B cell (primary cell): ENCODE measurements around the gene DCST2. TPM values are rescaled to one million over a fixed set of nuclear protein-coding genes. Genes with fewer than 3 reads are reported as not detected.
A peak's percentile ranks its signal among the peaks of the same experiment; 100 is the strongest.

Experiments used
- ATAC-seq: fragments of 200-7000 bp; cut with Tn5 transposase; one replicate; pipeline ENCODE4 v1.10.0; 2021; ENCODE audit warnings: low read depth, mild to moderate bottlenecking, moderate number of reproducible peaks, moderate library complexity
- CTCF ChIA-PET: fragments of 350-600 bp; sonication (Branson Sonifier 250); formaldehyde crosslinking; loops from one replicate; lab custom pipeline; 2021; ENCODE audit warnings: antibody characterized with exemption, inconsistent platforms; lab: Charles Lee
- POLR2A ChIA-PET: fragments of 350-600 bp; sonication (Branson Sonifier 250); formaldehyde crosslinking; loops from one replicate; lab custom pipeline; 2021; ENCODE audit warnings: antibody characterized with exemption; lab: Charles Lee
- DNase-seq: peaks from one replicate; pipeline ENCODE4 v3.0.0; 2013
- H2AFZ ChIP-seq: 2 replicates; pipeline ENCODE4 v1.6.1; 2012; ENCODE audit warnings: mild to moderate bottlenecking, low read depth, low read length; ENCODE audit not compliant: insufficient read depth, poor library complexity, severe bottlenecking
- H3K27ac ChIP-seq, 2 donors: 1 replicate in 1 of 2; 2 replicates in 1 of 2; pipeline ENCODE4 v1.5.1; 2012 to 2013; ENCODE audit warnings: low read length in 2 of 2, mild to moderate bottlenecking in 2 of 2, moderate library complexity in 1 of 2
- H3K27me3 ChIP-seq, 4 experiments: fragments of 200-600 bp in 1 of 4; sonication (generic) in 1 of 4; replicated peaks in 1 of 4; 1 replicate in 2 of 4; 2 replicates in 2 of 4; pipeline versions ENCODE4 v1.6.1 to v1.7.0; 2013 to 2016; ENCODE audit warnings: low read length in 3 of 4, mild to moderate bottlenecking in 2 of 4, mixed read lengths in 1 of 4, moderate library complexity in 1 of 4; ENCODE audit not compliant: insufficient read depth in 4 of 4, control insufficient read depth in 3 of 4; ENCODE audit errors: control extremely low read depth in 1 of 4
- H3K36me3 ChIP-seq, 2 experiments: replicated peaks in 1 of 2; 1 replicate in 1 of 2; 2 replicates in 1 of 2; pipeline versions ENCODE4 v1.6.1 to v1.7.1; 2013; ENCODE audit warnings: low read length in 1 of 2; ENCODE audit not compliant: insufficient read depth in 2 of 2, control insufficient read depth in 1 of 2; ENCODE audit errors: control extremely low read depth in 1 of 2, extremely low read depth in 1 of 2
- H3K4me1 ChIP-seq, 2 donors: fragments of 200-600 bp in 1 of 2; sonication (generic) in 1 of 2; 1 replicate in 1 of 2; 2 replicates in 1 of 2; pipeline versions ENCODE4 v1.5.1 to v1.6.1; 2013 to 2017; ENCODE audit warnings: low read length in 2 of 2; ENCODE audit not compliant: control insufficient read depth in 2 of 2, insufficient read depth in 2 of 2
- H3K4me2 ChIP-seq: replicated peaks from 2 replicates; pipeline ENCODE3; 2012; ENCODE audit warnings: mild to moderate bottlenecking, low read depth, low read length; ENCODE audit not compliant: poor library complexity, severe bottlenecking
- H3K4me3 ChIP-seq, 5 experiments: fragments of 200-600 bp in 1 of 5; sonication (generic) in 1 of 5; 1 replicate in 3 of 5; 2 replicates in 2 of 5; pipeline versions ENCODE4 v1.5.1 to v1.7.0; 2011 to 2016; ENCODE audit warnings: low read length in 4 of 5, mild to moderate bottlenecking in 4 of 5, low read depth in 2 of 5, control low read depth in 1 of 5, moderate library complexity in 1 of 5; ENCODE audit not compliant: insufficient read depth in 1 of 5; ENCODE audit errors: control extremely low read depth in 1 of 5, extremely low read depth in 1 of 5
- H3K79me2 ChIP-seq: fragments of 200-600 bp; sonication (generic); one replicate; pipeline ENCODE4 v1.6.0; 2016; ENCODE audit warnings: low read length; ENCODE audit not compliant: control insufficient read depth, insufficient read depth
- H3K9ac ChIP-seq: fragments of 200-600 bp; sonication (generic); 2 replicates; pipeline ENCODE4 v1.6.1; 2017; ENCODE audit warnings: mild to moderate bottlenecking, low read length, moderate library complexity
- H3K9me3 ChIP-seq, 3 donors: one replicate each; pipeline versions ENCODE4 v1.6.1 to v1.7.1; 2013; ENCODE audit warnings: low read length in 2 of 3; ENCODE audit not compliant: control insufficient read depth in 2 of 3, insufficient read depth in 1 of 3; ENCODE audit errors: control extremely low read depth in 1 of 3
- H4K20me1 ChIP-seq: 2 replicates; pipeline ENCODE4 v1.6.0; 2012; ENCODE audit warnings: mild to moderate bottlenecking, low read length; ENCODE audit not compliant: insufficient read depth, control insufficient read depth, poor library complexity, severe bottlenecking
- H3K27ac Mint-ChIP-seq: one replicate; pipeline ENCODE4 v1.8.0; 2021; ENCODE audit warnings: mixed read lengths
- H3K27me3 Mint-ChIP-seq: one replicate; pipeline ENCODE4 v1.8.0; 2021; ENCODE audit warnings: mixed read lengths
- H3K4me1 Mint-ChIP-seq: one replicate; pipeline ENCODE4 v1.8.0; 2021; ENCODE audit warnings: mixed read lengths
- H3K4me3 Mint-ChIP-seq: one replicate; pipeline ENCODE4 v1.8.0; 2021; ENCODE audit warnings: mixed read lengths
- H3K9me3 Mint-ChIP-seq: one replicate; pipeline ENCODE4 v1.8.0; 2022; ENCODE audit warnings: mixed read lengths; ENCODE audit not compliant: insufficient read depth
- EZH2 ChIP-seq: IDR thresholded peaks from 2 replicates; pipeline ENCODE4 v1.6.1; 2012; ENCODE audit warnings: borderline replicate concordance, low read depth, mild to moderate bottlenecking, moderate library complexity, low read length; ENCODE audit not compliant: insufficient read depth, poor library complexity, severe bottlenecking
- WGBS: methylation state at CpG from one replicate; pipeline ENCODE4 v1.1.5; 2013; ENCODE audit warnings: missing lambda C conversion rate; ENCODE audit not compliant: insufficient coverage; 5-methylcytosine and 5-hydroxymethylcytosine counted together
- intact Hi-C: fragments of 100-400 bp; cut with micrococcal nuclease; formaldehyde crosslinking; loops from one replicate; pipeline ENCODE4 v1.10.0; 2022
- polyA plus RNA-seq: library from polyadenylated mRNA; depleted of rRNA; stranded (reverse); fragments of >200 nt; gene quantifications from 2 replicates; pipeline ENCODE4 v1.2.3, GENCODE V29; 2012
- total RNA-seq, 2 donors: library from RNA; stranded (reverse); fragments of 120-200 nt in 1 of 2; gene quantifications; 1 replicate in 1 of 2; 2 replicates in 1 of 2; pipeline versions ENCODE4 v1.2.3 to v1.2.4, GENCODE V29; 2013 to 2022
- TF ChIP-seq, protein P1 (sequence below): fragments of 200-600 bp; IDR thresholded peaks from one replicate; pipeline ENCODE4 v1.8.0; 2022; ENCODE audit warnings: antibody characterized with exemption, mild to moderate bottlenecking

The DCST2 gene
- total and polyA plus RNA-seq, 2 donors (not counting 1 experiment from before 2014, with no cell fraction given) = 0.89 to 5.4 TPM

DNA sequence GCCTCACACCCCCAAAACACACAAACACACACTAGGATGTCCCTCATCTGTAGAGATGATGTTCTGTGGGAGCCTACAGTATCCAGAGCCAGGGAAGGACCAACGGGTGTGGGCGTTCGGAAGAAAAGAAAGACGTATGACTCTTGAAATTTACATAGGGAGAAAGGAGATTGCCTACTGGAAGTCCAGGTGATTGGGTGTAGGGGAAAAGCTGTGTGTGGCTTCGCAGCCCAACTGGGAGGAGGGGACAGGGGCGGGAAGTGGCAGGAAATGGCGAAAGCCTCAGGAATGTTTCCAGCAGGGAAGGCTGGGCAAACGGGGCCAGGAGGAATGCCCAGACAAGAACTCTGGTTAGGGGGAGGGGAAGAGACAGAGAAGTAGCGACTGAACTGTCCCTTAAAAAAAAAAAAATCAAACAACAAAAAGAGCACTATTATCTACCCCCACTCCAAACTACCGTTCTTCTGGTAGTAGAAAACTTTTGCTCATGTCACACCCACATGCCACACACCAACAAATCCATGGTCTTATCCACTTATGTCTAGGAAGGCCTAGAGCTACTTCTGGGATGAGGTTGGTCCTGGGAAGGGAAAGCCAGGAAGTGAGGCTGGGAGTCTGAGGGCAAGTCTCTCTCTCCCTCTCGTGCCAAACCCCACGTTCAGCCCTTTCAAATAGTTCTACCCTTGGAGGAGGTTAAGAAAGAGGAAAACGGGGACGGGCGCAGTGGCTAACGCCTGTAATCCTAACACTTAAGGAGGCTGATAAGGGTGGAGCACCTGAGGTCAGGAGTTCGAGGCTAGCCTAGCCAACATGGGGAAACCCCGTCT is 60.9 kb downstream of the DCST2 start:
- peak overlapping the region; percentile 86 for H3K4me2 ChIP-seq
- peak overlapping the region in 1 of 2 donors; percentile 94 for H3K27ac ChIP-seq
- H3K27me3 ChIP-seq = no peaks in the 10 kb centered on the region
- ChIA-PET CTCF (interaction anchor here (0.6 to 8.7 kb wide), 19 partner anchors 10 to 637 kb away, joined by 3 to 110 read pairs (median 4); partner anchors contain the start of genes FLAD1, KRTCAP2, PMVK and PYGO2), POLR2A (interaction anchor here (0.7 to 3.8 kb wide), 9 partner anchors 10 to 868 kb away, joined by 3 to 32 read pairs (median 14); partner anchors contain the start of genes FLAD1, PBXIP1, PMVK and PYGO2)
- H3K9ac ChIP-seq = no peak overlapping the region
- intact Hi-C loops = loop anchor here (1.0 to 5.0 kb wide), 2 partner anchors 11 to 200 kb away; partner anchors contain the start of genes KRTCAP2, PYGO2 and TRIM46
- Mint-ChIP-seq H3K9me3 (no peaks in the 10 kb centered on the region), H3K4me1 (peaks cover 30% of the 10 kb centered on the region), H3K27me3 (no peaks in the 10 kb centered on the region), H3K27ac (peak overlapping the region; percentile 5), H3K4me3 (peak overlapping the region; percentile 62)
- DNase-seq (no peak), ATAC-seq (no peak)
- H3K4me3 ChIP-seq = no peak overlapping the region
- peaks cover 71% of the 10 kb centered on the region for H3K79me2 ChIP-seq
- H3K9me3 ChIP-seq = no peaks in the 10 kb centered on the region
- peaks cover 22 to 44% of the 10 kb centered on the region in 2 donors for H3K4me1 ChIP-seq
- TF ChIP-seq EZH2 = no peak
- TF ChIP-seq, protein P1, sequence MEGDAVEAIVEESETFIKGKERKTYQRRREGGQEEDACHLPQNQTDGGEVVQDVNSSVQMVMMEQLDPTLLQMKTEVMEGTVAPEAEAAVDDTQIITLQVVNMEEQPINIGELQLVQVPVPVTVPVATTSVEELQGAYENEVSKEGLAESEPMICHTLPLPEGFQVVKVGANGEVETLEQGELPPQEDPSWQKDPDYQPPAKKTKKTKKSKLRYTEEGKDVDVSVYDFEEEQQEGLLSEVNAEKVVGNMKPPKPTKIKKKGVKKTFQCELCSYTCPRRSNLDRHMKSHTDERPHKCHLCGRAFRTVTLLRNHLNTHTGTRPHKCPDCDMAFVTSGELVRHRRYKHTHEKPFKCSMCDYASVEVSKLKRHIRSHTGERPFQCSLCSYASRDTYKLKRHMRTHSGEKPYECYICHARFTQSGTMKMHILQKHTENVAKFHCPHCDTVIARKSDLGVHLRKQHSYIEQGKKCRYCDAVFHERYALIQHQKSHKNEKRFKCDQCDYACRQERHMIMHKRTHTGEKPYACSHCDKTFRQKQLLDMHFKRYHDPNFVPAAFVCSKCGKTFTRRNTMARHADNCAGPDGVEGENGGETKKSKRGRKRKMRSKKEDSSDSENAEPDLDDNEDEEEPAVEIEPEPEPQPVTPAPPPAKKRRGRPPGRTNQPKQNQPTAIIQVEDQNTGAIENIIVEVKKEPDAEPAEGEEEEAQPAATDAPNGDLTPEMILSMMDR = no peak
- no peak overlapping the region for H2AFZ ChIP-seq
- H4K20me1 ChIP-seq = peaks cover 39% of the 10 kb centered on the region
- H3K36me3 ChIP-seq = peaks cover 0 to 26% of the 10 kb centered on the region in 2 experiments
- WGBS = 82% methylated on average over 6 of the region's 18 CpGs

DNA sequence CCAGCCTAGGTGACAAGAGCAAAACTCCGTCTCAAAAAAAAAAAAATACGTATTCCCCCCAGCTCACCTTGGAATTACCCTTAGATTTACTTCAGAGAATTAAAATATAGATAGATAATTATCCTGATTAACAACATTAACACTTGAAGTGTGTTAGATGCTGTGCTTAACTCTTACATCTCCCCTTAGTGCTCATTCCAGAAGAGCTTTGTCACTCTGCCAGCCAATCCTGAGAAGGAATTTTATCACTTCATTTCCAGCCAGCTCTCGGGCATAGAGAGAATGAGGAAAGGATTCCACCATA is 61.4 kb downstream of the DCST2 start:
- Histone ChIP-seq H3K79me2 (peaks cover 70% of the 10 kb centered on the region), H3K9ac (no peak overlapping the region), H3K9me3 (no peaks in the 10 kb centered on the region), H4K20me1 (peaks cover 39% of the 10 kb centered on the region), H3K4me2 (no peak overlapping the region), H2AFZ (no peak overlapping the region), H3K4me1 (peaks cover 22 to 44% of the 10 kb centered on the region in 2 donors), H3K36me3 (peaks cover 0 to 31% of the 10 kb centered on the region in 2 experiments), H3K27ac (no peak overlapping the region), H3K4me3 (no peak overlapping the region), H3K27me3 (no peaks in the 10 kb centered on the region)
- no CpG with 5 or more reads among the region's 3 CpGs for WGBS
- Mint-ChIP-seq H3K27ac (peak overlapping the region; percentile 5), H3K27me3 (no peaks in the 10 kb centered on the region), H3K4me3 (peak overlapping the region; percentile 62), H3K9me3 (no peaks in the 10 kb centered on the region), H3K4me1 (peaks cover 27% of the 10 kb centered on the region)
- intact Hi-C loops = loop anchor here (5.0 kb wide), 1 partner anchor 200 kb away; the partner anchor contains the start of genes KRTCAP2 and TRIM46
- ChIA-PET POLR2A (interaction anchor here (0.7 to 0.8 kb wide), 3 partner anchors 11 to 1689 kb away, joined by 3 read pairs; partner anchors contain the start of gene FLAD1), CTCF (interaction anchor here (0.9 to 8.7 kb wide), 7 partner anchors 10 to 113 kb away, joined by 3 to 110 read pairs (median 4); partner anchors contain the start of genes PMVK and PYGO2)
- DNase-seq (no peak), ATAC-seq (no peak)
- TF ChIP-seq, protein P1 = no peak
- no peak for TF ChIP-seq EZH2
